HS-5 (cell line): Measurements from ENCODE around the gene LMAN2L.

ENCODE experiments used
- DNase-seq: peaks from one replicate; pipeline ENCODE4 v3.0.0-alpha.2; 2012; ENCODE audit warnings: low read depth

Gene LMAN2L

GRCh38 chr2:96703021-96703751 lies 36.7 kb downstream of the LMAN2L start:
- DNase-seq, result no peak

GRCh38 chr2:96702098-96702785 lies 37.6 kb downstream of the LMAN2L start:
- DNase-seq, result no peak

- DNase-seq, result no peak
These were observed 38.2 kb downstream of the LMAN2L start for GRCh38 chr2:96701636-96702035.

DNA sequence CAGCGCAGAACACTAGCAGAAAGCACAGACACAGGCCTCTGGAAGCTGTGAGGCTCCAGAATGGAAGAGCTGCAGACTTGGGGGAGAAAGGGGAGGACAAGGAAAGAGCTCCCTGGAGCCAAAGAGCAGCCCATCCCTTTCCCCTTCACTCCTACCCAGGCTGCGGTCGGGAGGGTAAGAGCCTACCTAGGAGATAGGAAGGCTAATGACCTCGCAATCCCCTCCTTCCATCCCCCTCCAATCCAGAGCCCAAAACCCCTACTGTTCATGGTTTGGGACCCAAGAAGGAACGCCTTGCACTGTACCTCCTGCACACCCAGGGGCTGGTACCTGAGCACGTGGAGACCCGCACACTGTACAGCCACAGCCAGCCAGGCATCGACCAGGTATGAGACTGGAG lies 39.8 kb downstream of the LMAN2L start:
- no peak for DNase-seq

- no peak for DNase-seq
These were observed 40.2 kb downstream of the LMAN2L start for GRCh38 chr2:96699621-96700020.

- no peak for DNase-seq
These were observed 40.8 kb downstream of the LMAN2L start for GRCh38 chr2:96699021-96699420.

DNA sequence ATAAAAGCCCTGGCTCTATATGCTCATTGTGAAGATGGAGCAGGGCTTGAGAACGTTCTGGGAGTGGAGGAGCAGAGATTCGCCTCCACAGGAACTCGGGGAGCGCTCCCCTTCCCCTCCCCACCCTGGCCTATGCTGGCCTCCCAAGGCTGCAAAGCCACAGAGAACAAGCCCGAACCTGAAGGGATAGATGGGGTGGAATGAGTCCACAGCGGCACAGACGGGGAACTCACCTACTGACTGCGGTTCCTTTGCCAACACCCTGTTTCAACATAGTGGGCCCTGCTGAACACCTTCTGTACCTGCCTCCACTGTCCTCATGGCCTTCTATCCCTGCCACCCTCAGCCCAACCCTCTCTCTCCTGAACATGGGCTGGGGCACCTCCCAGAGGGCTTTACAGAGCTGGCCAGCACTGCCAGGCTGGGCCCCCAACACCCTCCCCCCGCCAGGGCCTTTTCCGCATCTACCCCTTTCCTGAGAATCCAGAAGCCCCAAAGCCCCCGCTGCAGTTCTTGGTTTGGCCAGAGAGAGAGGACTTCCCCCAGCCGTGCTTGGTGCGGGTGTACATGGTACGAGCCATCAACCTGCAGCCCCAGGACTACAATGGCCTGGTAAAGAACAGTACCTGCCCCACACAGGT lies 41.5 kb downstream of the LMAN2L start:
- no peak for DNase-seq

DNA sequence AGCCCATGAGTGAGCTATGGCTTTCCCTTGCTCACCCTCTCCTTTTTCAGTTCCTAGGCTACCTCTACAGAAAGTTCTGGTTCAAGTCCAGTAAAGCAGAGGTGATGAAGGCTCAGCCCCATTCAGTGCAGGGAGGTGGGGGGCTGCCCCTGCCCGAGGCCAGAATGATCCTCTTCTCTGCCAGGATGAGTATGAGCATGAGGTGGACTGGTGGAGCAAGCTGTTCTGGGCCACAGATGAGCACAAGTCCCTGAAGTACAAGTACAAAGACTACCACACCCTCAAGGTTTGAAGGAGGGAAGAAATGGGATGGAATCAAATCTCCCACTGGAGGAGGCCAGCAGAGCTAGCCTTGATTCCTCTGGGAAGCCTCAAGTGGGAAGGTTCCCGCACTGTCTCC lies 42.4 kb downstream of the LMAN2L start:
- DNase-seq, result no peak

DNA sequence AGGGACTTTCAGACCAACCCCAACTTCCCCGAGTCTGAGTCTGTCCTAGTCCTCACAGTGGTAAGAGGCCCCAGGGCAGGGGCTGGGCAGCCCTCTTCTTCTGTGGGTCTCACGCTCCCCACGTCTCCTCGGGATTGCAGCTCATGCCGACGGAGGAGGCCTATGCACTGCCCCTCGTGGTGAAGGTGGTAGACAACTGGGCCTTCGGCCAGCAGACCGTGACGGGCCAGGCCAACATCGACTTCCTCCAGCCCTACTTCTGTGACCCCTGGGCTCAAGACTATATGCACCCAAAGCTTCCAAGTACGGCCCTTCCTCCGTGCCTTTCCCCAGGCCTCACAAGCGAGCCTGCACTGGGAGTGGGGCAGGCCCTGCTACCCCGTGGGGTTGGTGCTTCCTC lies 44.3 kb downstream of the LMAN2L start:
- DNase-seq, result no peak

GRCh38 chr2:96694816-96695455 lies 44.9 kb downstream of the LMAN2L start:
- no peak for DNase-seq

GRCh38 chr2:96694279-96694678 lies 45.6 kb downstream of the LMAN2L start:
- no peak for DNase-seq

DNA sequence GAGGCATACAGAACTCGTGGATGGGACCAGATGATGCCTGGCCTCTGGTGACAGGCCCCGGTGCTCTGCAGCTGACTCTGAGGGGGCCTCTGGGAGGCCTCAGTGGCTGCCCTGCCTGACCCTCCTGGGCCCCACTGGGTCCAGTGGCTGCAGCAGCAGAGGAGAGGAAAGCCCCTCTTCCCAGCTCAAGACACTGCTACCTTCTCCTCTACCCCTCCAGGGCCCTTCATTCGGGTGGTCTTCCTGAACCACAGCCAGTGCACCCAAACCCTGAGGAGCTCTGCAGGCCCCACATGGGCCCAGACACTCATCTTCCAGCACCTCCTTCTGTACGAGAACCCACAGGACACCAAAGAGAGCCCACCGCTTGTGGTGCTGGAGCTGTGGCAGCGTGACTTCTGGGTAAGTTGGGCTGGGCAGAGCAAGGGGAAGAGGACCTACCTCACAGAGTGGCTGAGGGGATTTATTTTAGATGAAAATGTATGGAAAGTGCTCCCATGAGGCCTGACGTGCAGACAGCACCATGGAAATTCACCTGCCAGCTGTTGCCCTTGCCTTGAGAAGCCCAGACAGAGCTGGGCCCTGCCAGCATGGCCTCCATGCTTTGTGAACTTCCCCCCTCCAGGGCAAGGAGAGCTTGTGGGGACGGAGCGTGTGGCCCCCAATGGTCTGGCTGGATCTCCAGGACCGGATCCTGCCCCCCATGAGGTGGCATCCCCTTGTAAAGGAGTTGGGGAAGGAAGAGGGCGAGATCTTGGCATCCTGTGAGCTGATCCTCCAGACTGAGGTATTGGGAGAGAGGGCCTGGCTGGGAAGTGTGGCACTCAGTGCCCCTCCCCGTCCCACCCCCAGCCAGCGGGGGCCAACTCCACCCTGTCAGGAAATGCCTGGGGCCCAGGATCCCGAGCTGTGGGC lies 46.3 kb downstream of the LMAN2L start:
- DNase-seq, result no peak

- DNase-seq, result no peak
These were observed 47.5 kb downstream of the LMAN2L start for GRCh38 chr2:96692094-96692971.

GRCh38 chr2:96691022-96691612 lies 48.7 kb downstream of the LMAN2L start:
- no peak for DNase-seq

DNA sequence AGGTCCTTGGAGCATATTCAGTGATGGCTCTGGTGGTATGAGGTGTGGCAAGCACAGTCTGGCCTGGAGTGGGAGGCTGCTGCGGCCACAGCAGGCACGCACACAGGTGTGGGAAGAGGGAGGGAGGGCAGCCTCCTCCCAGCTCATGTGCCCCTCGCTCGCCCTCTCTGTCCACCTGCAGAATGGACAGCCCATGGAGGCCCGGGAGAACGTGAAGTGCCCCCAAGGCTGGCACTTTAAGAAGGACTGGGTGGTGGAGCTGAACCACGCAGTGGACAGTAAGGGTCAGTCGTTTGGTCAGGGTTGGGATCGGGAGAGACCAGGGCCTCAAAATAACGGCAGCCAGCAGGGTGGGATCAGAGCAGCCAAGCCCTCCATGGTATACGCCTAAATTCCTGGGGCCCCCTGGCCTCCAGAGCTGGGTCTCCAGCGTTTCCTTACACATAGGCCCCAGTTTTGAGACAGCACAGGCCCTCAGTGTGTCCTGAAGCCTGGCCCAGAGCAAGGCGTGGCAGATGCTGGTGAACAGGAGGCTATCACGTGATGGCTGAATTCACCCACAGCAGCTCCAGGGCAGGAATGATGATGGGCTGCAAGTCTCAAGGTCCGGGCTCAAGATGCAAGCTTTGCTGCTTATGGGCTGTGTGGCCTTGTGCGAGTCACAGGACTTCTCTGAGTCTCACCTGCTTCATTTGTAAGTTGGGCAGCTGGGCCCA lies 49.4 kb downstream of the LMAN2L start:
- no peak for DNase-seq

DNA sequence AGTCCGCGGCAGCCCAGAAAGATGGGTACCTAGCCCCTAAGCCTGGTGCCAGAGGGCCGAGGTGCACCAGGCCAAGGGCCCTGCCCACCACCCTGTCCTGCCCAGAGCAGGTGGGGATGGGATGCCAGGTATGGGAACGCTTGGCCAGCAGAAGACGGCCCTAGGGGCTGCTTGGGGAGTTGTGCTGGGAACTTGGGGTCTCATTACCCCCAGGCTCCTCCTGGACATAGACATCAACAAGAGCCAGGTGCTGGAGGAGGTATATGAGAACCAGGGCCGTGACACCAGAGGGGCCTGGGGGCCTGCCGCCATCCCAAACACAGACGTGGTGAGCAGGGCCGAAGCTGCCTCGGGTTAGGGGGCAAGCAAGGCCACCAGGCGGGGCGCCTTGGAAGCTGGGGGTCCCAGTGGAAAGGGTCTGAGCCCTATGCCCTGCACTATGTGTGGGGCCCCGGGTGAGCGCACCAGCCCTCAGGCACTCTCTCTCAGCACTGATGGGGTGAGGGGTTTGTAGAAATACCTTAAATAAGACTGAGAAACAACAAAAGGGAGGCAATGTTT lies 50.4 kb downstream of the LMAN2L start:
- no peak for DNase-seq

GRCh38 chr2:96688649-96689430 lies 51.0 kb downstream of the LMAN2L start:
- DNase-seq, result no peak
